Testis (tissue), 3 donors: ENCODE results near the gene TRAK2. TPM values are rescaled to one million over a fixed set of nuclear protein-coding genes. Genes with fewer than 3 reads are reported as not detected.

ENCODE experiments used
- DNase-seq: peaks from one replicate; pipeline ENCODE4 v3.0.0-alpha.2; 2019
- H3K27ac ChIP-seq, 2 donors: fragments of 200-600 bp; sonication (generic); one replicate each; pipeline ENCODE4 v1.5.1; 2019
- H3K27me3 ChIP-seq: fragments of 200-600 bp; sonication (generic); one replicate; pipeline ENCODE4 v1.5.1; 2019
- H3K36me3 ChIP-seq: fragments of 200-600 bp; sonication (generic); one replicate; pipeline ENCODE4 v1.5.1; 2017; ENCODE audit warnings: low read depth; ENCODE audit errors: missing control alignments
- H3K4me1 ChIP-seq: fragments of 200-600 bp; sonication (generic); one replicate; pipeline ENCODE4 v1.5.1; 2019
- H3K4me3 ChIP-seq, 2 donors: fragments of 200-600 bp; sonication (generic); one replicate each; pipeline ENCODE4 v1.5.1; 2017 to 2019
- H3K9me3 ChIP-seq: fragments of 200-600 bp; sonication (generic); one replicate; pipeline ENCODE4 v1.5.1; 2017
- WGBS, 2 donors: methylation state at CpG; one replicate each; pipeline ENCODE4 v1.1.5; 2018; 5-methylcytosine and 5-hydroxymethylcytosine counted together
- intact Hi-C: fragments of 100-400 bp; cut with DNase I; formaldehyde crosslinking; loops from one replicate; pipeline ENCODE4 v1.15.1; 2023; ENCODE audit warnings: low total_unique reads
- polyA plus RNA-seq: library from polyadenylated mRNA; stranded (reverse); fragments of 350-450 nt; fragmentation: Illumina TruSeq; extraction: RNeasy Lipid Tissue Mini Kit (QIAGEN cat#74804); gene quantifications from one replicate; pipeline ENCODE4 v1.2.3, GENCODE V29; 2014; ENCODE audit warnings: low read depth, low replicate concordance; ENCODE audit not compliant: insufficient read depth
- small RNA-seq, 2 donors: library from RNA; depleted of rRNA; stranded (forward); fragments of <200 nt; gene quantifications; one replicate each; pipeline ENCODE3, GENCODE V24; 2016
- total RNA-seq, 2 donors: library from RNA; depleted of rRNA; stranded (reverse); fragments of >200 nt; gene quantifications; one replicate each; pipeline ENCODE4 v1.2.3, GENCODE V29; 2016
- TF ChIP-seq, protein P1 (sequence below), 3 experiments: fragments of 450-650 bp in 2 of 3; fragments of 200-600 bp in 1 of 3; sonication (generic) in 1 of 3; IDR thresholded peaks; one replicate each; pipeline ENCODE4 v1.5.1; 2016 to 2019; ENCODE audit warnings: antibody characterized with exemption in 3 of 3, mild to moderate bottlenecking in 2 of 3, moderate library complexity in 1 of 3

TRAK2 gene
- total and polyA plus RNA-seq, 3 donors from 2014 or later: 13.7 to 16.7 (median 15.7) TPM

GRCh38 chr2:201327678-201328077, 123.6 kb downstream of the TRAK2 start:
- 89 to 94% methylated on average over 3 of the region's 3 CpGs for WGBS, 2 donors
- no peaks in the 10 kb centered on the region for H3K9me3 ChIP-seq
- intact Hi-C loops: no loop called here

More at GRCh38 chr2:201327678-201328077, 123.6 kb downstream of the TRAK2 start:
- no peak overlapping the region for H3K27ac ChIP-seq
- TF ChIP-seq, protein P1, sequence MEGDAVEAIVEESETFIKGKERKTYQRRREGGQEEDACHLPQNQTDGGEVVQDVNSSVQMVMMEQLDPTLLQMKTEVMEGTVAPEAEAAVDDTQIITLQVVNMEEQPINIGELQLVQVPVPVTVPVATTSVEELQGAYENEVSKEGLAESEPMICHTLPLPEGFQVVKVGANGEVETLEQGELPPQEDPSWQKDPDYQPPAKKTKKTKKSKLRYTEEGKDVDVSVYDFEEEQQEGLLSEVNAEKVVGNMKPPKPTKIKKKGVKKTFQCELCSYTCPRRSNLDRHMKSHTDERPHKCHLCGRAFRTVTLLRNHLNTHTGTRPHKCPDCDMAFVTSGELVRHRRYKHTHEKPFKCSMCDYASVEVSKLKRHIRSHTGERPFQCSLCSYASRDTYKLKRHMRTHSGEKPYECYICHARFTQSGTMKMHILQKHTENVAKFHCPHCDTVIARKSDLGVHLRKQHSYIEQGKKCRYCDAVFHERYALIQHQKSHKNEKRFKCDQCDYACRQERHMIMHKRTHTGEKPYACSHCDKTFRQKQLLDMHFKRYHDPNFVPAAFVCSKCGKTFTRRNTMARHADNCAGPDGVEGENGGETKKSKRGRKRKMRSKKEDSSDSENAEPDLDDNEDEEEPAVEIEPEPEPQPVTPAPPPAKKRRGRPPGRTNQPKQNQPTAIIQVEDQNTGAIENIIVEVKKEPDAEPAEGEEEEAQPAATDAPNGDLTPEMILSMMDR (IDR thresholded peaks at IDR 0.05): no peak
- no peaks in the 10 kb centered on the region for H3K36me3 ChIP-seq
- DNase-seq: no peak
- no peaks in the 10 kb centered on the region for H3K4me1 ChIP-seq
- H3K27me3 ChIP-seq: no peaks in the 10 kb centered on the region
- H3K4me3 ChIP-seq: no peak overlapping the region

Small RNA genes lying within 50 kb of the gene (small RNA-seq; reads per million reads assigned to genes)
- 0 reads per million in 2 donors for gene RF00019

Other genes starting within 250 kb of the TRAK2 start
- 10 to 100 TPM in 1 of 2 donors, 1 to 10 TPM in 1; 7.4 to 12.5 TPM for gene CASP8, start 190.9 kb downstream of the TRAK2 start, total RNA-seq
- 9.1 TPM for gene CASP8, start 190.9 kb downstream of the TRAK2 start, polyA plus RNA-seq
- 10 to 100 TPM; 10.5 to 21.5 TPM for gene FLACC1, start 94.1 kb downstream of the TRAK2 start, total RNA-seq
- gene FLACC1, start 94.1 kb downstream of the TRAK2 start, polyA plus RNA-seq: 20.4 TPM
- gene STRADB, start 282 bp upstream of the TRAK2 start, total RNA-seq: 10 to 100 TPM; 30.5 to 33.2 TPM
- gene STRADB, start 282 bp upstream of the TRAK2 start, polyA plus RNA-seq: 29.9 TPM
- 10 to 100 TPM; 23.0 to 25.8 TPM for gene TMEM237, start 192.0 kb upstream of the TRAK2 start, total RNA-seq
- gene TMEM237, start 192.0 kb upstream of the TRAK2 start, polyA plus RNA-seq: 21.3 TPM
- not detected for gene MPP4, start 247.2 kb upstream of the TRAK2 start, total RNA-seq
- gene MPP4, start 247.2 kb upstream of the TRAK2 start, polyA plus RNA-seq: 0.28 TPM